ENCODE results near the gene CRLF1.
"Not testable (repeated sequence)": the region's sequence is repeated elsewhere in the genome, so short reads cannot be mapped to it uniquely, and the experiment has no call there.

The CRLF1 gene

DNA sequence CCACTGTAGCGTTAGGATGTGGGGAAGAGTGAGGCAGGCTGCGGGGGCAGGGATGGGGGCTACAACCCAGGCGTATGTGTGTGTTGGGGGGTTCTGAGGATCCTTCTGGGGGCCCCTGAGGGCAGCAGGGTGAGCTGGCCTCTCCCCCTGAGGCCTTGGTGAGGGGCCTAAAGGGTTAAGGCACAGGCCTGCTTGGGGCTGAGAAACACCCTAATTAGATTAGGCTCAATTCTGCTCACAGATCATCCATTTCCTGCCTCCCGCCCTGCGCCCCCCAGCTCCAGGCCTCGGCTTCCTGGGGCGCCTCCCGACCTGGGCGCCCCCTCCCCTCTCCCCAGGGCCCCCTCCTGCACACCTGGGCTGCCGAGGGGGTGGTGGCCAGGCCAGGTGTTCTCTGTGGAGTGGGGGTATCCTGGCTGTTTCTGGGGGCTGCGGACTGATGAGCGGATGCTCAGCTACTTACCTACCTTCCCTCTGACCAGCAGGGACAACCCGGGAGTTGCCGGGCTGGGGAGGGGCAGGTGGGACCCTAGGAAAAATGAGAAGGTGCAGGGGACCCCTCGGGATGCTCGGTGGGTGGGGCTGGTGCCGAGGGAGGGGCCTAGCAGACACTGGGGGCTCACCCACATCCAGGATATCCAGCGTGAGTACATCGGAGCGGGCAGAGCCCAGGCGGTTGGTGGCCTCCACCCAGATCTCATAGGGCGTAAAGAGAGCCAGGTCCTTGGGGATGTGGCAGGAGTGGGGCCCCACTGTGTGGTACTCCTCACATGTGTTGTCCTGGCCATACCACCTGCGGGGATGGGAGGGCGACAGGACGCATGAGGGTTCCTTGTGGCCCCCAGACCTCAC is 8.6 kb downstream of the CRLF1 start:
- intact Hi-C loops (cut with DNase I): no loop called here
- no peak for DNase-seq

DNA sequence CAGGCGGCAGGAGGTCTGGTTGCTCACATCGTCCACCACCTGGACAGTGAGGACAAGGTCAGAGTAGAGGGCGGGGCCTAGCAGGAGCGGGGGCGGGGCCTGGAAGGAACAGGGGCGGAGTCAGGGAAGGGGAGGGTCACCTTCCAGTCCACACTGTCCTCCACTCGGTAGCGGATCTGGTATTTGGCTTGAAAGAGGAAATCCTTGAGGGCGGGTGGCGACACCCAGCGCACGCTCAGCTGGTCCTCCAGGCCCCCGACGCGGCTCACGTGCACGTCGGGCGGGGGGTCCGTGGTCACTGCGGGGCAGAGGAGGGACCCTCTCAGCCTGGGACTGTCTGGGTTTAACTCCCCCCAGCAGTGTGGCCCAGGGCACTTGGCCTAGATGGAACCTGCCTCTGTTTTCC is 9.8 kb downstream of the CRLF1 start:
- intact Hi-C loops (cut with DNase I): no loop called here

DNA sequence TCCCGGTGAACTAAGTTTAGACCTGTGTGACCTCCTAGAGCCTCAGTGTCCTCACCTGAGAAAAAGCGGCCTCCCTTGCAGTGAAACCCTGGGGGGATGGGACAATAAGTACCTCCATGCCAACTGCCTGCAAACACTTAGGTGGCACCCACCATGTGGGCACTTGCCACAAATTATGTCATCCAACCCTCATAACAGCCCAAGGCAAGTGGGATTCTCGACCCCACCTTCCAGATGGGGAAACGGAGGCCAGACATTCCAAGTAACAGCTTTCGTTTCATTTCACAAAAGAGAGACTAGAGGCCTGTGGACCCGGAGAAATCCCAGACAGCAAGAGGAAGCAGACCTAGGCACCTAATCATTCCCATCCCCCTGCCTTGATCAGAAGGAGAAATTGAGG is 11.1 kb downstream of the CRLF1 start:
- no peak for DNase-seq
- intact Hi-C loops (cut with DNase I): no loop called here

More for the DNA sequence above, 9.8 kb downstream of the CRLF1 start:
- peak in 2 of 42 donors; percentile 29 to 50 for DNase-seq

DNA sequence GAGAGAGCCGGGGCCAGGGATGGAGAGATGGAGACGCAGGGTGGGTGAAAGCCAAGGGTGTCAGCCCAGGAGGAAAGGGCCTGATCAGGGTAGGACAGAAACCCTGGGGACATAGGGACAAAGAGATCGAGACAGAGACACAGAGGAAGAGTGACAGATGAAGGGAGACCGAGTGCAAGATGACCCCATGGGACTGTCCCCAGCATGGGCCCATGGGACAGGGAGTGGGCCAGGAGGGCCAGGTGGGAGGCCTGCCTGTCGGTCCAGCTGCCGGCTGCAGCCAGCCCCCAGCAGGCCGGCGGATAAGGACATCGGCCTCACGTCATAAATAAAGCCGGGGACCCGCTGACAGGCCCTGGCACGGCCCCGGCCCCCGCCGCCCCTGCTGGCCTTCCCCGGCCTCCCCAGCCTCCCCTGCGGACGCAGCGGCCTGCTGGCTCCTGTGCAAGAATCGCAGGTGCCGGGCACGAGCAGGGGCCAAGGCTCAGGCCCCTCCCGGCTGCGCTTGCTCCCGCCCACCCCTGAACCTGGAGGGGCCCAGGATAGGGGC is 11.7 kb downstream of the CRLF1 start:
- intact Hi-C loops (cut with DNase I): no loop called here
- DNase-seq: no peak

DNA sequence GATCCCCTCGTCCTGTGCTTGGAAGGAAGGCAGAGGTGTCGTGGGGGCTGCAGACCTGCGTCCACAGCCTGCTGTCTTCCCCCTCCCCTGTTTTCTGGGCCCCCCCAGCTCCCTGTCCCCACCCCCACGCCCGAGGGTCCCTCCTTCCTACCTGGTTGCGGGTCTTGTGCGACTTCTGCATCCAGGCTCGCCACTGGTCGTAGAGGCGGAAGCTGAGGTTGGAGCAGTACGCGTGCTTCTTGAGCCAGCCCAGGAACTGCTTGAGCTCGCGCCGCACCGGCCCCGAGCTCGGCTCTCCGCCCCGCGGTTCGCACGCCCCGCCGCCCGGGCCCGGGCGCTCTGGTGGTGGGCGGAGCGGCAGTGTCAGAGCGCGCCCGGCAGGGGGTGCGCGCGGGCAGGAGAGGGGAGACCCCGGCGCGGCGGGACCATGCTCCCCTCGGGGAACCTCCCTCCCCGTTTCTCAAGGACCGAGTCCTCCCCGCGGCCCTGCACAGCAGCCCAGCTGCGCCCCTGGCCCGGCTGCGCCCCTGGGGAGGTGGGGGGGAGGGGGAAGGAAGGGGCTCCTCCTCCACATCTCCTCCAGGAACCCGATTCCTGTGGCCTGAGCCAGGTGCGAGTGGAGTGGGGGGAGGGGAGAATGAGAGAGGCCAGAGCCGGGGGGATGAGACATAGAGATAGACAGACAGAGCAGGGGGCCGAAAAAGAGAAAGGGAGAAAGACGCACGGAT is 12.3 kb downstream of the CRLF1 start:
- intact Hi-C loops (cut with DNase I): no loop called here
- DNase-seq: peak in 39 of 42 donors; percentile 42 to 82 (median 67)

DNA sequence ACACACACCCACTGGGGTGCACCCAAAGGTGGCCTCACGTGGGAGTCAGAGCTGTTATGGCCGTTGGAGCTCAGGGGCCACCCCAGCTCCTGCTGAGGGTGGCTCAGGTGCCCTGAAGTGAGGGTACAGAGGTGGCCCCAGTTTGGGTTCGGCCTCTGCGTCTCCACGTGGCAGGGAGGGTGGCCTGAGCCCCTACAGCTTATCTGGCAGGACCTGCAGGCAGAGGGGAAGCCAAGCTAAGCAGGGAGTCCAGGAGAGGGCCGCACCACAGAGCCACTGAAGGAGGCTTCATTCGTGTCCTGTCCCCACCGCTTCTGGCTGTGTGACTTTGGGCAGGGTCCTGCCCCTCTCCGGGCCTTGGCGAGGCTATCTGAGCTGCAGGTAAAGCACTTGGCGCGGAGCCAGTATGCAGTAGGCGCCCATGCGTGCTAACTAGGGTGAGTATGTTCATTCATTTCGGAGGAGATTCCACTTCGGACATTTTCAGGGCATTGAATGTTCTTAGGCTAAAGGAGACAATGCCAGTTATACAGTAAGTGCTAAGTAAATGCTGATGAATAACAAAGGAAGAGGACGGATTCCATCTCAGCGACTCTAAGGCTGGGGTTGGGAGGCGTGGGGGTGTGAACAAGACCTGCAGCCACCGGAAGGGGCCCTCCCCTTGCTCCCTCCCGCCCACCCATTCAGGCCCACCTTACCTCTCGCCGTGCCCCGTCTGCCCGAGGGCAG is 13.1 kb downstream of the CRLF1 start:
- intact Hi-C loops (cut with DNase I): no loop called here
- DNase-seq: no peak

DNA sequence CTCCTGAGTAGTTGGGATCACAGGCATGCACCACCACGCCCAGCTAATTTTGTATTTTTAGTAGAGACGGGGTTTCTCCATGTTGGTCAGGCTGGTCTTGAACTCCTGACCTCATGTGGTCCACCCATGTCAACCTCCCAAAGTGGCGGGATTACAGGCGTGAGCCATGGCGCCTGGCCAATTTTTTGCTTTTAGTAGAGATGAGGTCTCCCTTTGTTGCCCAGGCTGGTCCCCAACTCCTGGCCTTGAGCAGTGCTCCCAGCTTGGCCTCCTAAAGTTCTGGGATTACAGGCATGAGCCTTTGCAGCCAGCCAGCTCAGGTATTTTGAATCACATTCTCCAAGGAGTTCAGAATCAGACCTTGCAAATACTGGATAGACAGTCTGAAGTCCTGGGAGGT is 13.9 kb downstream of the CRLF1 start:
- DNase-seq; intact Hi-C loops (cut with DNase I): not testable (repeated sequence)

DNA sequence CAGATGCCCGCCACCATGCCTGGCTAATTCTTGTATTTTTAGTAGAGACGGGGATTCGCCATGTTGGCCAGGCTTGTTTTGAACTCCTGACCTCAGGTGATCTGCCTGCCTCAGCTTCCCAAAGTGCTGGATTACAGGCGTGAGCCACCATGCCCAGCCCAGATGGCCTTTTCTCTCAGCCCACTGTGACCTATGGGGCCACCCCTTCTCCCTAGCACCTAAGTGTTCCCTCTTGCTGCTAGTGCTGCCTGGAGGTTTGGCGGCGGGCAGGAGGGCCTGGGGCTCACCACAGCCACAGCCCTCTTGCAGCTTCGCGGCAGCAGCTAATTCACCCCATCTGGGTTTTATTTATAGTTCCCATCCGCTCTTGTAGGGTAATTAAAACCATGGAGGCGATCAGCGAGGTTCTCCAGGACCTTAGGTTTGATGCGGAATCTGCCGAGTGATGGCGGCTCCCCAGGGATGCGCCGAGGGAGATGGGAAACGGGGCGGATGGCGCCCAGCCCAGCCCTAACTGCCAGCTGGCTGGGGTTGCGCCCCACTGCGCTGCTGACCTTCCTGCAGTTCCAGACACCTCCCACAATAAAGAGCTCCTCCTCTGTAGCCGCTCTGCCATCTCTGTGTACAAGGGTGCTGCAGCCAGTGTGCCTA is 14.7 kb downstream of the CRLF1 start:
- intact Hi-C loops (cut with DNase I): loop anchor here (2.0 kb wide), 1 partner anchor 257 kb away; no protein-coding TSS in a partner anchor
- DNase-seq: no peak

DNA sequence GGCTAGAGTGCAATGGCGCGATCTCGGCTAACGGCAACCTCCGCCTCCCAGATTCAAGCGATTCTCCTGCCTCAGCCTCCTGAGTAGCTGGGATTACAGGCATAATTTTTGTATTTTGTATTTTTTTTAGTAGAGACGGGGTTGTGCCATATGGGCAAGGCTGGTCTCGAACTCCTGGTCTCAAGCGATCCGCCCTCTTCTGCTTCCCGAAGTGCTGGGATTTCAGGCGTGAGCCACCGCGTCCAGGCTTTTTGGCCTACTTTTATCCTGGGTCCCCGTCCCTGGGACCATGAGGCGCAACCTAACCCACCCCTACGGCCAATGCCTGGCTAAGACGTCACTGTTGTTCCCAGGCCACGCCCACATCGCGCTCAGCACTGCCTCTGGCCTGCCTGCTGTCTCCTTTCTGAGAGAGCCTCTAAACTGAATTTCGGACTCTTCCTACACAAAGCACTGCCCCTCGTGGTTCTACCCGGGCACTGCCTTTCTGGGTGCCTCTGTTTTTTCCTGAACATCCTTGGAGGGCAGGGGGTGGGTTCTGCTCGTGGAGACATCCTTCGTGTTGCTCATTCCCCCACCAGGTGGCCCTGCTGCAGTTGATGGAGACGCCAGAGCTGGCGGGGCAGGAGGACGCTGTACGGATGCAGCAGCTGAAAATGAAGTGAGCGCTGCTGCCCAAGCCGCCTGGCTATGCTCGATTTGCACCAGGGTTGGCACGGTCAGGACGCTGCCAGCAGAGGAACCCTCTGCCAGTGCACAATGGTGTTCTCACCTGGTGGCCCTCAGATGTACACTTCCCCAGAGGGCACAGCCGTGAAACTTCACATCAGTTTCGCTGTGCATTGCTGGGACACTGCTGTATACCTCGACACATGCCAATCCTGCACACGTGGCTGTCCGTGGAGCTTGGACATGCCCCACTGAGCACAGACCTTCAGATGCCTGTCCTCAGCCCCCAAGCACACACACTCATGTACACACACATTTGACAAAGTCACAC is 16.0 kb downstream of the CRLF1 start:
- DNase-seq: peak; percentile 76 to 92 (median 85)
- intact Hi-C loops (cut with DNase I): loop anchor here (2.0 kb wide), 1 partner anchor 258 kb away; no protein-coding TSS in a partner anchor

DNA sequence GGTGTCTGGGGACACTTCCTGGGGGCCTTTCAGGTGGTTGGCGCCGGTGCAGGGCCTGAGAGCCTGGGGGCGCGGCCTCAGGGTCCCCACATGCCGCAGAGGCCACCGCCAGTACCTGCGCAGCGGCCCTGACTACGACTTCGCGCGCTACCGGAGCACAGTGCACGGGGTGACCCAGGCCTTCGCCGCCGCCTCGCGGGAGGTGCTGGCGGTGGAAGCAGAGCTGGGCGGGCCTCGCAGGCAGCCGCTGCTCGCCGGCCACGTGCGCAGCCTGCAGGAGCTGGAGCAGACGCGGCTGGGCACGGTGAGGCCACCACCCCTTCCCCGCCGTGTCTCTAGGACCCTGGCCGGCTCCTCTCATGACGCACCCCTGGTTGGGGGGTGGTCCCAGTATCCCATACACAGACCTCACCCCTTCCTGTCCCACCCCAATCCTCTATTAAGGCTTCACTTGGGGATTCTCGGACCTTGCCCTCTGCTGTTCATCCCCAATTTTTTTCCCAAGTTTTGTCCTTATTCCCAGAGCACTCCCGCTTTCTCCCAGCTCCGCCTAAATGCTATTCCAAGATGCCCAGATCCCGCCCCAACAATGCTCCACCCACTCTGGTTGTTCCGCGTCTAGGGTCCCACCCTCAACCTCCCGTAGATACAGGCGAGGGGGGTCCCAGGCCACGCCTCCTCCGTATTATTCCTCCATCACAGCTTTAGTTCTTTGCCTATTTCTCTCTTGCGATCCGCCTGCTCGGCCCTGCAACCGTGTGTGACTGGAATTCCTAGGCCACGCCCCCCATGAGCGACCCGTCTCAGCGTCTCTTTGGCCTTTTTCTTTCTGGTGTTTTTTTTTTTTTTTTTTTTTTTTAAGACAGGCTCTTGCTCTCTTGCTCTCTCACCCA is 17.0 kb downstream of the CRLF1 start:
- intact Hi-C loops (cut with DNase I): loop anchor here (2.0 to 10.0 kb wide), 2 partner anchors 115 to 259 kb away; no protein-coding TSS in a partner anchor
- DNase-seq: peak in 38 of 42 donors; percentile 34 to 79 (median 60)

DNA sequence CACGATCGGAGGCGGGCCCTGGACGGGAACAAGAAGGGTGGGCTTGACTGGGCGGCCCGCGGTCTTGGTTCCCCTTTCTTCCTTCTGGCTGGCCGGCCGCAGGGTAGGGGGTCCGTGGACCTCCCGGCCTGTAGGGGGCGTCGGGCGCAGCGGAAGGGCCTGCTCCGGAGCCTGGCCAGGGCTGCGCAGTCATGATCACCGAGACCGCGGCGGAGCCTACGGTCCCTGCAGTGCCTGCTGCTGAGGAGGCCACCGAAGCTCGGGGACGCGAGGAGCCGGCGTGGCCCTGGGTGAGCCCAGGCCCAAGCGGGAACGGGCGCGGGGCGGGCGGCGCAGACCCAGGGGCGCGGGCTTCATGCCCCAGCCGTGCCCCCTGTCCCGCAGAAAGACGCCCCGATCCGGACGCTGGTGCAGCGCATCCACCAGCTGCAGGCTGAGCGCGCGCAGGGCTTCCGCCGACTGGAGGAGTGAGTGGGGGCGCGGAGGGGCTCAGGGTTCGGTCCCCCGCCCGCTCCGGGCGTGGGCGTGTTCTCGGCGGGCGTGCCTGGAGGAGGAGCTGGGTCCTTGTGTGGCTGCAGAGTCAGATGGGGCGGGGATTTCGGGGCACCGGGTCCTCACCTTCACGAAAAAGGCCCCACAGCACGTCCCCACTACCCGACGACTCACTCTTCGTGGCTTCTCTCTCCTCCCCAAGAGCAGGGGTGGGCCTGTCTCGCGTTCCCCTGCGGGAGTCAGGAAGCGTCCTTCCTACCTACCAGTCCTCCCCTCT is 17.8 kb downstream of the CRLF1 start, which contains the start of gene REX1BD:
Gene REX1BD, plus strand, starts transcription at position 188 of the 769 bp plus-strand sequence. Its CDS starts 4 bp downstream, at position 192.
- peak; percentile 46 to 92 (median 85) for DNase-seq
- intact Hi-C loops (cut with DNase I): loop anchor here (10.0 kb wide), 1 partner anchor 114 kb away; no protein-coding TSS in a partner anchor

DNA sequence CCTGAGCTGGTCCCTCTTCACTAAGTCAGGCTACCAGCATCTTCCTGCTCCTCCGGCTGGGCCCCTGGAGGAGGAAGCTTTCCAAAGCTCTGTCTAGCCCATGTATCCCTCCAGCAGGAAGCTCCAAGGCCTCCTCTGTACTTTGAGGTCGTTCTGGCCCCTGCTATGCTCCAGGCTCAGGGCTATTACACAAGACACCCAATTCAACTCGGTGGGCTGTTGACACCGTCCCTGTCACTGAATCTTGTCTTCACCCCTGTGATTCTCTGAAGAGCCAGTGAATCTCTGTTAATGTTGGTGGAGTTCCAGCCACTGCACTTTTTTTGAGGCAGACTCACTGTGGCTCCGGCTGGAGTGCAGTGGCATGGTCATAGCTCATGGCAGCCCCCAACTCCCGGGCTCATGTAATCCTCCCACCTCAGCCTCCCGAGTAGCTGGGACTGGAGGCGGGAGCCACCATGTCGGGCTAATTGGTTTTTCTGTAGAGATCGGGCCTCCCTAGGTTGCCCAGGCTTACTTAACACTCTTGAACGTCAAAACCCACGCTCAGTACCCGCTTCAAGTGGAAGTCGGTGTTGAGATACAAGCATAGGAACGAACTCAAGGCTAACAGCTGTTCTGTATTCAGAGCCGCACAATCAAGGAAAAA is 18.5 kb downstream of the CRLF1 start:
- intact Hi-C loops (cut with DNase I): loop anchor here (10.0 kb wide), 1 partner anchor 113 kb away; no protein-coding TSS in a partner anchor
- peak in 2 of 42 donors; percentile 9 to 37 for DNase-seq

DNA sequence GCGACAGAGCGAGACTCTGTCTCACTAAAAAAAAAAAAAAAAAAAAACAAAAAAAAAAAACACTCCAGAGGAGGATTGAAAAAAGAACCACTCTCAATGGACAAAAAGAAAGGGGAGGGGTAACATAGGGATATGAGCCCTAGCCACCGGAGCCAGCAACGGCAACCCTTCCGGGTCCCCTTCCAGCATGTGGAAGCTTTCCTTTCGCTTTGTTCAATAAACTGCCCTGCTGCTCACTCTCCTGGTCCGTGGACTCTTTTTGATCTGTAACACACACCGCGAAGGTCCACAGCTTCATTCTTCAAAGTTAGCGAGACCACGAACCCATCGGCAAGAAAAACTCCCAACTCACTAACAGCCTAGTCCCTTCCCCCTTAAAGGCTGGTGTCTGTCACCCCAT is 19.0 kb downstream of the CRLF1 start:
- DNase-seq: no peak
- intact Hi-C loops (cut with DNase I): loop anchor here (10.0 kb wide), 1 partner anchor 113 kb away; no protein-coding TSS in a partner anchor

DNA sequence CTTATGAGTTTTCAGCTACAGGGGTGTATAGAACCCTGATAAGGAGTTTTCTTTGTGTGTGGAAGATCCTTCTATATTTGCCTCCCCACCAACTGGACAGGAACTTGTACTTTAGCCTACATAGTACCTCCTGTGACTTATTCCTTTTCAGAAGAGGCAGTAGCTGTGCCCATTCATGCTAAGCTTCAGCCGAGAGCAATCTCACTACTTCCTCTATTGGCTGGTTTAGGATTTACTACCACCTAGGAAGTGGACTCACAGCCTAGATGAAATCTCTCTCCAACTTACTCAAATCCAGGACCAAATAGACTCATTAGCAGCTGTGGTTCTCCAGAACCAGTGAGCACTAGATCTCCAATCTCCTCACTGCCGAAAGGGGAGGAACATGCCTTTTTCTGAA is 20.3 kb downstream of the CRLF1 start:
- intact Hi-C loops (cut with DNase I): loop anchor here (10.0 kb wide), 1 partner anchor 112 kb away; no protein-coding TSS in a partner anchor
- DNase-seq: no peak

DNA sequence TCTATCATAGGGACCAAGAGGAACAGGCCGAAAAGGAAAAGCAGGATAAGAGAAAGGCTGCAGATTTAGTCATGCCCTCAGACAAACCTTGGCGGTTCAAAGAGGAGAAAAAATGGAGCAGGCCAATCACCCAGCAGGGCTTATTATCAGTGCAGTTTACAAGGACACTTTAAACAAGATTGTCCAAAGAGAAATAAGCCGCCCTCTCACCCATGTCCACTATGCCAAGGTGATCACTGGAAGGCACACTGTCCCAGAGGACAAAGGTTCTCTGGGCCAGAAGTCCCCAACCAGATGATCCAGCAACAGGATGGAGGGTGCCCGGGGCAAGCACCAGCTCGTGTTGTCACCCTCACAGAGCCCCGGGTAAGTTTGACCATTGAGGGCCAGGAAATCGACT is 26.3 kb downstream of the CRLF1 start:
- DNase-seq: no peak
- intact Hi-C loops (cut with DNase I): loop anchor here (10.0 kb wide), 1 partner anchor 106 kb away; no protein-coding TSS in a partner anchor

Data from head of caudate nucleus (tissue), 42 donors.